Chondrocyte (in vitro differentiated cells): ENCODE data around the gene RNF38. TPM values are rescaled to one million over a fixed set of nuclear protein-coding genes. Genes with fewer than 3 reads are reported as not detected.

Experiments used
- DNase-seq: peaks from one replicate; pipeline ENCODE4 v3.0.0; 2021; ENCODE audit warnings: mixed read lengths, low spot score
- H3K27ac Mint-ChIP-seq: one replicate; pipeline ENCODE4 v1.8.0; 2021; ENCODE audit warnings: mild to moderate bottlenecking, moderate library complexity, mixed read lengths; ENCODE audit not compliant: unreplicated experiment
- H3K27me3 Mint-ChIP-seq: 2 replicates; pipeline ENCODE4 v1.8.0; 2021; ENCODE audit warnings: low read depth, mixed read lengths
- H3K36me3 Mint-ChIP-seq: 2 replicates; pipeline ENCODE4 v1.8.0; 2021; ENCODE audit warnings: low read depth, mixed read lengths
- H3K4me1 Mint-ChIP-seq: 2 replicates; pipeline ENCODE4 v1.8.0; 2021; ENCODE audit warnings: low read depth, mild to moderate bottlenecking, mixed read lengths
- H3K4me3 Mint-ChIP-seq: one replicate; pipeline ENCODE4 v1.8.0; 2021; ENCODE audit warnings: mild to moderate bottlenecking, moderate library complexity, mixed read lengths; ENCODE audit not compliant: unreplicated experiment
- H3K9me3 Mint-ChIP-seq: 2 replicates; pipeline ENCODE4 v1.8.0; 2021; ENCODE audit warnings: low read depth, mixed read lengths
- CTCF ChIP-seq: fragments of 200-600 bp; sonication (generic); IDR thresholded peaks from 2 replicates; pipeline ENCODE4 v1.5.0; 2021; ENCODE audit warnings: antibody characterized with exemption, mild to moderate bottlenecking, moderate library complexity
- total RNA-seq: library from RNA; stranded (reverse); gene quantifications from 3 replicates; pipeline ENCODE4 v1.2.1, GENCODE V29; 2021

The RNF38 gene
- total RNA-seq, 1 donor from 2014 or later, result 22.6 TPM

GRCh38 chr9:36346569-36346968 is 53.5 kb downstream of the RNF38 start:
- Mint-ChIP-seq H3K4me1 (peaks cover 7% of the 10 kb centered on the region), H3K9me3 (no peaks in the 10 kb centered on the region), H3K27ac (no peak overlapping the region), H3K4me3 (no peak overlapping the region), H3K36me3 (peaks cover 41% of the 10 kb centered on the region), H3K27me3 (no peaks in the 10 kb centered on the region)
- DNase-seq, result no peak
- TF ChIP-seq CTCF, result no peak

- no peaks in the 10 kb centered on the region for H3K27me3 Mint-ChIP-seq
- no peak overlapping the region for H3K4me3 Mint-ChIP-seq
- H3K27ac Mint-ChIP-seq, result peak overlapping the region; percentile 32
- peak; percentile 45 for TF ChIP-seq CTCF
- H3K4me1 Mint-ChIP-seq, result peaks cover 7% of the 10 kb centered on the region
- H3K36me3 Mint-ChIP-seq, result peaks cover 39% of the 10 kb centered on the region
- H3K9me3 Mint-ChIP-seq, result no peaks in the 10 kb centered on the region
- no peak for DNase-seq
Observed at GRCh38 chr9:36345103-36345846, 54.8 kb downstream of the RNF38 start.

DNA sequence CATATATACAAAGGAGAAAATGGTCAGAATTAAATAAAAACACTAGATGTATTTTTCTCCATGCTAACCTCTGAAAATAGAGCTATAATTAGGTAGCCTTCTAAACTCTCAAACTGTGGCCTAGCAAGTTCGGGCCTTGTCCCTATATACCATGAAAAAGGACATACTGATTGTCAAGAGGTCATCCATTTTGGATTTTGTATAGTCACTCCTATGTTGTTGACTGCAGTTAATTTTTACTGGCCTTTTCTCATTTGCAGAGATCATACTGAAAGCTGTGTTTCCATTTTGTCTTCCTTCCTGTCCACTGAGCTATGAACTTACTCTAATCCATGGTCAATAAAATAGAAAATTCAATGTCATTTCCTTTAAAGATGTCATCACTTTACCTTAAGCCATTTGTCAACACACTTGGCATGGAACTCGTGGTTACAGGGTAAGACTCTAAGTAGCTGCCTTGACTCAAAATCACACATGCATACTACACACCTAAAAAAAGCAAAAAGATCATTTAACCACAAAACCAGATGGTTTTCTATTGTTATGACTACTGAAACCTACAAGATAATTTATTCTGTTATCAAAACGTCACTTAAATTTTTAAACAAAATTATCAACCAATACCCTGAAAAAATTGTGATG is 58.0 kb downstream of the RNF38 start:
- Mint-ChIP-seq H3K9me3 (no peaks in the 10 kb centered on the region), H3K27ac (no peak overlapping the region), H3K27me3 (no peaks in the 10 kb centered on the region), H3K36me3 (peaks cover 34% of the 10 kb centered on the region), H3K4me3 (no peak overlapping the region), H3K4me1 (peaks cover 14% of the 10 kb centered on the region)
- TF ChIP-seq CTCF, result no peak
- DNase-seq, result no peak

- Mint-ChIP-seq H3K27ac (no peak overlapping the region), H3K4me3 (no peak overlapping the region), H3K4me1 (peaks cover 7% of the 10 kb centered on the region), H3K36me3 (peaks cover 32% of the 10 kb centered on the region), H3K9me3 (no peaks in the 10 kb centered on the region), H3K27me3 (no peaks in the 10 kb centered on the region)
- TF ChIP-seq CTCF, result no peak
- DNase-seq, result no peak
Observed at GRCh38 chr9:36337865-36338264, 62.2 kb downstream of the RNF38 start.

GRCh38 chr9:36337002-36337401 is 63.1 kb downstream of the RNF38 start:
- no peak for DNase-seq
- TF ChIP-seq CTCF, result no peak
- Mint-ChIP-seq H3K4me3 (no peak overlapping the region), H3K27me3 (no peaks in the 10 kb centered on the region), H3K27ac (no peak overlapping the region), H3K9me3 (no peaks in the 10 kb centered on the region), H3K36me3 (peaks cover 29% of the 10 kb centered on the region), H3K4me1 (peaks cover 9% of the 10 kb centered on the region)
